ENCODE results near the gene CXCL6. TPM values are rescaled to one million over a fixed set of nuclear protein-coding genes. Genes with fewer than 3 reads are reported as not detected.

Gene CXCL6
- polyA plus RNA-seq, 3 donors = not detected

- no peak for DNase-seq
- H3K4me3 ChIP-seq (replicated peaks in 1 of 3; ENCODE audit: low read depth in 2 of 3, low read length in 3 of 3) = no peak overlapping the region
- H4K20me1 ChIP-seq (ENCODE audit: insufficient read depth, low read length) = no peaks in the 10 kb centered on the region
- Mint-ChIP-seq H3K27me3 (ENCODE audit: low read depth in 3 of 3) (peaks cover 0 to 3% (median 0%) of the 10 kb centered on the region in 3 donors), H3K4me1 (peaks cover 6% of the 10 kb centered on the region), H3K36me3 (no peaks in the 10 kb centered on the region), H3K27ac (no peak overlapping the region), H3K4me3 (no peak overlapping the region), H3K9me3 (peaks cover 0 to 3% (median 0%) of the 10 kb centered on the region in 7 donors)
- no peak overlapping the region for H3K4me2 ChIP-seq (replicated peaks; ENCODE audit: extremely low read depth, low read length, poor library complexity, severe bottlenecking)
- no CpG with 5 or more reads among the region's 3 CpGs for WGBS (ENCODE audit: insufficient coverage)
- no peak for TF ChIP-seq CTCF (IDR thresholded peaks at IDR 0.05)
- no peaks in the 10 kb centered on the region for H3K36me3 ChIP-seq (replicated peaks in 1 of 2; ENCODE audit: control insufficient read depth in 1 of 2, insufficient read depth in 2 of 2, low read length in 2 of 2)
- no peaks in the 10 kb centered on the region for H3K79me2 ChIP-seq (ENCODE audit: insufficient read depth, low read length)
- H3K4me1 ChIP-seq (ENCODE audit: control insufficient read depth in 1 of 2, insufficient read depth in 2 of 2, low read length in 2 of 2) = peaks cover 6 to 7% of the 10 kb centered on the region in 2 donors
- no peak overlapping the region for H3K27ac ChIP-seq (ENCODE audit: low read depth in 1 of 2, low read length in 2 of 2)
- no peaks in the 10 kb centered on the region for H3K27me3 ChIP-seq (ENCODE audit: control insufficient read depth in 2 of 2, insufficient read depth in 2 of 2, low read length in 2 of 2)
- no peak overlapping the region for H3K9ac ChIP-seq (ENCODE audit: insufficient read depth, low read length, poor library complexity, severe bottlenecking)
- intact Hi-C loops (cut with micrococcal nuclease) = no loop called here
- H3K9me3 ChIP-seq (replicated peaks in 1 of 2; ENCODE audit: control insufficient read depth in 1 of 2, insufficient read depth in 1 of 2, low read length in 2 of 2) = no peaks in the 10 kb centered on the region
- H2AFZ ChIP-seq (ENCODE audit: insufficient read depth, low read depth, low read length, poor library complexity, severe bottlenecking) = no peak overlapping the region
Observed at GRCh38 chr4:73810191-73810590, 26.3 kb upstream of the CXCL6 start.

GRCh38 chr4:73811841-73812240 lies 24.6 kb upstream of the CXCL6 start:
- H3K79me2 ChIP-seq (ENCODE audit: insufficient read depth, low read length) = no peaks in the 10 kb centered on the region
- H3K4me2 ChIP-seq (replicated peaks; ENCODE audit: extremely low read depth, low read length, poor library complexity, severe bottlenecking) = no peak overlapping the region
- no peaks in the 10 kb centered on the region for H4K20me1 ChIP-seq (ENCODE audit: insufficient read depth, low read length)
- Mint-ChIP-seq H3K36me3 (no peaks in the 10 kb centered on the region), H3K27ac (no peak overlapping the region), H3K4me1 (peaks cover 12% of the 10 kb centered on the region), H3K4me3 (no peak overlapping the region), H3K9me3 (peaks cover 0 to 2% (median 0%) of the 10 kb centered on the region in 7 donors), H3K27me3 (ENCODE audit: low read depth in 3 of 3) (peaks cover 0 to 3% (median 0%) of the 10 kb centered on the region in 3 donors)
- TF ChIP-seq CTCF (IDR thresholded peaks at IDR 0.05) = no peak
- H3K27ac ChIP-seq (ENCODE audit: low read depth in 1 of 2, low read length in 2 of 2) = no peak overlapping the region
- DNase-seq = no peak
- WGBS (ENCODE audit: insufficient coverage) = no CpG with 5 or more reads among the region's 1 CpG
- H3K4me1 ChIP-seq (ENCODE audit: control insufficient read depth in 1 of 2, insufficient read depth in 2 of 2, low read length in 2 of 2) = peaks cover 8 to 14% of the 10 kb centered on the region in 2 donors
- intact Hi-C loops (cut with micrococcal nuclease) = no loop called here
- no peaks in the 10 kb centered on the region for H3K27me3 ChIP-seq (ENCODE audit: control insufficient read depth in 2 of 2, insufficient read depth in 2 of 2, low read length in 2 of 2)
- H3K36me3 ChIP-seq (replicated peaks in 1 of 2; ENCODE audit: control insufficient read depth in 1 of 2, insufficient read depth in 2 of 2, low read length in 2 of 2) = no peaks in the 10 kb centered on the region
- no peak overlapping the region for H3K9ac ChIP-seq (ENCODE audit: insufficient read depth, low read length, poor library complexity, severe bottlenecking)
- no peaks in the 10 kb centered on the region for H3K9me3 ChIP-seq (replicated peaks in 1 of 2; ENCODE audit: control insufficient read depth in 1 of 2, insufficient read depth in 1 of 2, low read length in 2 of 2)
- H3K4me3 ChIP-seq (replicated peaks in 1 of 3; ENCODE audit: low read depth in 2 of 3, low read length in 3 of 3) = no peak overlapping the region
- H2AFZ ChIP-seq (ENCODE audit: insufficient read depth, low read depth, low read length, poor library complexity, severe bottlenecking) = no peak overlapping the region
